Measurements from ENCODE around the gene OBI1.

- TF ChIP-seq YY1 (IDR thresholded peaks at IDR 0.05; ENCODE audit: low read depth, low read length) (no peak), CTCF (IDR thresholded peaks at IDR 0.05 in 2 of 3, conservative IDR thresholded peaks at IDR 0.05 in 1 of 3; ENCODE audit: control insufficient read depth in 2 of 3, extremely low read depth in 1 of 3, insufficient read depth in 1 of 3, low read depth in 3 of 3, low read length in 3 of 3) (no peak), PRDM15 (CRISPR knock-in tag; IDR thresholded peaks at IDR 0.05) (no peak), FOXM1 (IDR thresholded peaks at IDR 0.05; ENCODE audit: low read depth, low read length) (no peak), EZH2 (IDR thresholded peaks at IDR 0.05; ENCODE audit: borderline replicate concordance, control insufficient read depth, low read depth, low read length) (no peak), CHD2 (IDR thresholded peaks at IDR 0.05; ENCODE audit: borderline replicate concordance, low read depth, low read length) (no peak)
These were observed 65.1 kb downstream of the OBI1 start for GRCh38 chr13:78593652-78594455.
